ENCODE measurements around the gene FANCC.

- TF ChIP-seq ZKSCAN1 (IDR thresholded peaks at IDR 0.05; ENCODE audit: low read length) = no peak
- no peak for TF ChIP-seq ZBTB7A (CRISPR knock-in tag; IDR thresholded peaks at IDR 0.05)
- no peak for TF ChIP-seq ZNF263 (CRISPR knock-in tag; IDR thresholded peaks at IDR 0.05)
- TF ChIP-seq CREB1 (IDR thresholded peaks at IDR 0.05) = no peak
- TF ChIP-seq CREB1 (CRISPR knock-in tag; IDR thresholded peaks at IDR 0.05) = no peak
- TF ChIP-seq CEBPZ (IDR thresholded peaks at IDR 0.05; ENCODE audit: low read length) = no peak
- TF ChIP-seq ZBTB38 (CRISPR knock-in tag; IDR thresholded peaks at IDR 0.05) = no peak
- TF ChIP-seq NFE2L1 (CRISPR knock-in tag; IDR thresholded peaks at IDR 0.05; ENCODE audit: borderline replicate concordance) = no peak
These were observed 162.3 kb downstream of the FANCC start for GRCh38 chr9:95155220-95155619.
